ENCODE measurements around the gene ADAMTS15.

The ADAMTS15 gene

DNA sequence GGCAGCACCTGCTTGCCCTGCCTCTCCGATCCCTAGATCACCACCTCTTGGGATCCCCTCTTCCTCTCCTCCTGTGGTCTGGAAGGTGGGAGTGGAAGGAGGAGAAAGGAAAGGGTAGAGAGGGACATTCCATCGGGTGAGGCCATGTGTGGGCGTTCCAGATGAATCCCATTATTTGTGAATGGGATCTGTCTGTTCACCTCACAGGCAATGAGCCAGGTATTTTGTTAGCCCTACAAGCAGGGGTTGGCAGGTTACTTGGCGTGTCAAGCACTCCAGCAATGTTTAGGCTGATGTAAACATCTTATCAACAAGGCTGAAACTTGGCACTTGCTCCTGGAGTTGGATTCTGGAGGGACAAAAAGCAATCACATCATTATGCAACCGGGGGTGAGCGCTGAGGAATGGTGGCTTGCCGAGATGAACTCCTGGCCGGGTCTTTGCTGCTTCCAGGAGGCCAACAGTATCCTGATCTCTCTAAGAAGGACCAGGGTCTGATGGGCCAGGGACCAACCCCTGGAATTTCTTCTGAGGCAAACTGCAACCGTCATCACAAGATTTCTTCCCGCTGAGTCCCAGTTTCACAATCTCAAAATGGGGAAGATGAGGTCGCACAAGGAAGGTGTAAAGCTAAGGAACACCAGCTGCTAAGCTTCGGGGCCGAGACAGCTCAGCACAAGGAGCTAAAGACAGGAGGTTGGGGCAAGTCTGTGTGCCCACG lies 27.8 kb upstream of the ADAMTS15 start:
- DNase-seq: no peak

DNA sequence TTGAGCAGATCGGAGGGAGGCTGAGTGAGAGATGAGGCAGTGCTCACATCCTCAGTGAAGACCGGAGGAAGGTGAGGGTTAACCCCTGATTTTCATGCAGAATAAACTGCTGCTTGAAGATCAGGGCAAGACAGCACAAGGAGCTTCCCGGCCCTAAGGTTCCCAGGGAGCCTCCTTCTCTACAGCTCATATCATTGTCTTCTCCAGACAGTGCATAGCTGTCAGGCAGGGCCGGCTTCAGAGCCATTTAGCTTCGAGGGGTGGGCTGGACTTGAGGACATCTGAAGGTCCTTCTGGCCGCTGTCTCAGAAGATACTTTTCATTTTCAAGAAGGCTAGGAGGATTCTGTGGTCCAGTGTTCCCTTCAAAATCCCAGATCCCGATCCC lies 27.3 kb upstream of the ADAMTS15 start:
- DNase-seq: no peak

- no peak for DNase-seq
Observed at GRCh38 chr11:130421697-130422096, 26.7 kb upstream of the ADAMTS15 start.

DNA sequence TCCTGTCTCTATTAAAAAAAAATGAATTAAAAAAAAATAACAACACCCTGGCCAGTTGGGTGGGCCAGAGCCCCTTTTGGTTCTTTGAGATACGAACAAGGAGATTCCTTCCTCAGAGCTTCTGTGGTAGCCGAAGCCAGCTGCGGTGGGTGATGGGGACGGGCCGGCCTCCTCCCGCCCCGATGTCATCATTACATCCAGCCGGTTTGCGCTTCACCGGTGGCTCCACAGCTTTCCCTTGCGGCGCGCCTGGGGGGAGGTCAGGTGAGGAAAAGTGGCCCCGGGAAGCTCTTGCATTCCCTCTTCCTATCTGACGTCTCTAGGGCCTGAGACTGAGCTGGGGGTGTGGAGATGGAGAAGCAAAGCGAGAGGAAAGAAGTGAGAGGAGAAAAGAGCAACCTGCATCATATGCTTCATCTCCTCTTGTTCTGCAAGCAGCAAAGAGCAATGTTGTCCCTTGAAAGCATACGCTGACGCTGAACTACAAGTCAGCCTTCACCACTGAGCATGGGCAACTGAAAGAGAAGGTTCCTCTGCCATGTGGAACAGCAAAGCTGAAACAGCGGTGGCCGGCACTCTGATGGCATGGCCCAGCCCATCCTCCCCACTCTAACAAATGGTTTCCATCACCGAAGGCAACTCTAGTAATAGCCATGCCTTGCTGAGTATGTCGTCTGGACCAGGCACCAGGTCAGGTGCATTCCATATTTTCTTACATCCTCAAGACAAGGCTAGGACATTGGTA lies 26.0 kb upstream of the ADAMTS15 start:
- DNase-seq: no peak

- no peak for DNase-seq
Observed at GRCh38 chr11:130423541-130424142, 24.8 kb upstream of the ADAMTS15 start.

DNA sequence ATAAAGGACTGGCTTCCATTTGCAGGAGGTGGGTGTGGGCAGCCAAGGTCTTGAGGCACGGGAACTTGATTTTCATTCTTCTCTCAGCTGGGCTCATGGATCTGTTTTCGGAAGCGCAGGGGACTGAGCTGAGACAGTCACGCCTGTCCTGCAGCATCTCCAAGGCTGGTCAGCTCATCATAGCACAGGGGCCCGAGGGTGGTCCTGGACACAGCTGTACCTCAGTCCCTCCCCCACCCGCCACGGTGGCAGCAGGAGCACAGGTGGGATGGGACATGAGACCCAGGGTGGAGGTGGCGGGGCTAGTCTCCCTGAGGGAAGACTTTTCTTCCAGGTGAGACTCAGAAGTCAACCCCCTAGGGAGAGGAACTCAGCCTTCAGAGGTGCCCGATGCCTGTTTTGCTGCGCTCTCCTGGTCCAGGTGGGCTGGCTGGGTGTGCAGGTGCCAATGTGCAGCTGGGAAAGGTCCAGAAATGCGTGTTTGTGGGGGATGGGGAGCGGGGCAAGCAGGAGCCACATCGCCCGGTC lies 23.8 kb upstream of the ADAMTS15 start:
- no peak for DNase-seq

DNA sequence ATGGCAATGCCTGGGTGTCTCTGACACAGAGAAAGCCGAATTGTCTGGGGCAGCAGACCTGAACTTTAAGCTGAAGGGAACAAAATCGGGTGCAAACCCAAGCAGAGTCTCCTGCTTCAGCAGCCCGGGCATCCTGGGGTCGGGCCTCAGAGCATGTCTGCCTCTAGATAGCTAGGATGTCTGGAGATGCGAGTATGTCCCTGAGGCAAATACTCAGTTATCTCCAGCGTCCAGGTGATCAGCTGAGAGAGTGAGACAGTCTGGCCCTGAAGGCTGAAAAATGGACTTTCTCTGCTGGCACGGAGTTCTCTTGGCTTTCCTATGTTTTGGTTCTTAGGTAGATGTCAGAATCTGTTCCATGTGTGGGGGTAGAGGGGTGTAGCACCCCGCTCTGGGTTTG lies 23.3 kb upstream of the ADAMTS15 start:
- DNase-seq: no peak

DNA sequence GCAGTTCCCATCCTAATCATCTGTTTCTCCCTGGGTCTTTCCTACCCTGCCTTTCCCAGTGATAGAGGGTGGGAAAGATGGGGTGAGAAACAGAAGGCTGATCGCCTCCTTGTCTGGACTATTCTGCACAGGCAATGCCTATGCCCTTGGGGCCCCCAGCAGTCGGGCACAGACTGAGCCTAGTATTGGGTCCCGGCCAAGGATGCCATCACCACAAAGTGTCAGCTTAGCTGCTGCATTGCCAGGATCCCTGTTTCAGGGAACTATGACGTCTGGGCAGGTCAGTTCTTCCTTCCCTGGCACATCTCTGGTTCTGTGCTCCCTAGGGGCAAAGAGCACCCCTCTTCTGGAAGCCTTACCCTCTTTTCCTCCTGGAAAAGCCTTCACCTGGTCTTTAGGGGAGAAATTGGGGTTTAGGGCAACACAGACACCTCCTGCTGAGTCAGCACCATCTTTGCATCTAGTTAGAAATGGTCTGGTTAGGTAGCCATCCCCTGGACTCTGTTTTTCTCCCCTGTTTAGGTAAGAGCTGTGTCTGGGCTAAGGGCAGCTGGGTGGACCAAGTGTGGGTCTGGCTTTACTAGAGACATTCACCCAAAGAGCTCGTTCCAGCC lies 22.1 kb upstream of the ADAMTS15 start:
- no peak for DNase-seq

- DNase-seq: no peak
Observed at GRCh38 chr11:130426837-130427341, 21.6 kb upstream of the ADAMTS15 start.

GRCh38 chr11:130427581-130428315 lies 20.7 kb upstream of the ADAMTS15 start:
- DNase-seq: no peak

GRCh38 chr11:130428316-130429119 lies 19.9 kb upstream of the ADAMTS15 start, which contains the start of gene ADAMTS8:
Gene ADAMTS8 (minus strand): TSS chr11:130428609. CDS start chr11:130428286, 323 bp downstream.
- DNase-seq: no peak

DNA sequence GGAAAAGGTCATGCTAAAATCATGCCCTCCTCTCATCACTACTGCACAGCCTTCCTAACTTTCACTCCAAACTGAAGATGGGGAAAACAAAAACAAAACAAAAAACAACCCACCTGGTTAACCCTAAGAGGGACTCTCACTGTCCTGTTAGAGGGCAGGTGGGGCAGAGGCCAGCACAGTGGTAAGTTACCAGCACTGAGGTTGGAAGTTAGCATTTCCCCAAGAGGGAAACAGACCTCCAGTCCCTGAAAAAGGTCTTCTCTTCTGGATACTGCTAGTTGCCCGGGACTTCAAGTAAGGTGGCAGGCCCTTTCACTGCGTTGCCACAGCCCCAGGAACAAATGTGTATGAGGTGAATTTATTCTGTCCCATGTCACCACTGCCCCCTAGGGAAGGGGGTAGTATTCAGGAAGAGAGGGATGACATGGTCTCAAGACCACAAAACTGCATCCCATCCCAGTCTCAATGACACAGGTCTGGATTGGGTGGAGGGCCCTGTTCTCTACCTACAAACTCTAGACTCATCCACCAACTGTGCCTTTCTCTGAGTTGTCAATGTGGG lies 19.2 kb upstream of the ADAMTS15 start:
- no peak for DNase-seq

- no peak for DNase-seq
Observed at GRCh38 chr11:130429983-130430382, 18.5 kb upstream of the ADAMTS15 start.

DNA sequence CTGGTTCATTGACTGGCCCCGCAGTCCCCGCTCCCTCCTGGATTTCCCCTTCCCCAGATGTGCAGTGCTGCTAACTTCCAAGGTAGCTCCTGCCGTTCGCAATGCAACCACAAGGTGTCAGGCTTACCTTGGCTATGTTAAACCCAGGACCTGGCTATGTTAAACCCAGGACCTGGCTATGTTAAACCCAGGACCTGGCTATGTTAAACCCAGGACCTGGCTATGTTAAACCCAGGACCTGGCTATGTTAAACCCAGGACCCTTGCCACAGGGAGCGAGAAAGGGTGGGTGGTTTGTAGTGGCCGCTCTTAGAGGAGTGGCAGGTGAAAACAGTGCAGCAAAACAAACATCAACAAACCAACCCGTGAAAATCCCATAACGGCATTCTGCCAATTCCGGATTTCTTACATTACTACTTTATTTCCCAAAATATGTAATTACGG lies 17.1 kb upstream of the ADAMTS15 start:
- DNase-seq: peak; percentile 65 to 74

- DNase-seq: no peak
Observed at GRCh38 chr11:130431801-130432200, 16.6 kb upstream of the ADAMTS15 start.

DNA sequence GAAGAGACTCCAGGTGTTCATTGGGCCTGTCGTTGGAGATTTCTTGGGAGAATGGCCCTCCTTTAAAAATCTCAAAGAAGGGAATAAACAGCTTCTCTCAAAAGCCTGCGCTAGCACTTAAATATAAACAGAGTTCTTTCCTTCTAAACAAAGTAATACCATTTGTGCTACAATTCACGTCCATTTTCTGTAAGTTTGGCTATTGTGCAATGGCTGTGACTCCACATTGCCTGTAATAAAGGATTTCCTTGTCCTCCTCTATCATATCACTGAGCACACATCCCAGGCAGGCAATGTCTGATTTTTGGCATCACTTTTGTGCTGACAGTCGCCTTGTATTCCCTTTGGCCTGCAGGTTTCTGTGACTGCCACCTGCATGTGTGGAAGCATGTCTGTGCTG lies 15.1 kb upstream of the ADAMTS15 start:
- no peak for DNase-seq

DNA sequence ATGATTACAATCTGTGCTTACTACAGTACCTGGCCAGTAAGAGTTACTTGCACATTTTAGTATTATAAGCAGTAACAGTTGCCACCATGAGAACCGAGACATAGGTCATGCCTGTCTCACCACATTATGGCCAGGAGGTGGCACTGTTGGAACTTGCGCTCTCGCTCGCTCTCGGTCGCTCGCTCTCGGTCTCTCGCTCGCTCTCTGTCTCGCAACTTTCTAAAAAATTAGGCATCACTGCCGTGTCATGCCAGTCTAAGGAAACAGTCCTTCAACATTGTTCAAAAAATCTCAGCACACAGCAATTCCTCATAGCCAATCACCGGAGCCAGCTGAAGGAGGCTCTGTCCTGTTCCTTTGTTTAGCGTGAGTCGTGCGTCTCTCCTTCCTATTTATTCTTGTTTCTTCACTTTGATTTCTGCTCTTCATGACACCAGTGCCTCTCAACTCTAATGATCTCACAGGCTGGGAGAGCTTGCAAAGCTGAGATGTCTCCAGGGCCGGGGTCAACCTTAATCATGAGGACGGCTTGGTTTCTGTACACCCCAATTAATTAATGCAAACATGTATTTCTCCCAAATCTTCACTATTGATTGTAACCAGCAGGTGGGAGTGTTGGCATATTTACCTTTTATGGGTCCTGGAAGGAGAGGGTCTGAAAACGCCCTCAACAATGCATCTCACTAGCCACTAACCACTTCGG lies 13.8 kb upstream of the ADAMTS15 start:
- DNase-seq: peak; percentile 67 to 74

GRCh38 chr11:130435671-130436070 lies 12.8 kb upstream of the ADAMTS15 start:
- DNase-seq: no peak

DNA sequence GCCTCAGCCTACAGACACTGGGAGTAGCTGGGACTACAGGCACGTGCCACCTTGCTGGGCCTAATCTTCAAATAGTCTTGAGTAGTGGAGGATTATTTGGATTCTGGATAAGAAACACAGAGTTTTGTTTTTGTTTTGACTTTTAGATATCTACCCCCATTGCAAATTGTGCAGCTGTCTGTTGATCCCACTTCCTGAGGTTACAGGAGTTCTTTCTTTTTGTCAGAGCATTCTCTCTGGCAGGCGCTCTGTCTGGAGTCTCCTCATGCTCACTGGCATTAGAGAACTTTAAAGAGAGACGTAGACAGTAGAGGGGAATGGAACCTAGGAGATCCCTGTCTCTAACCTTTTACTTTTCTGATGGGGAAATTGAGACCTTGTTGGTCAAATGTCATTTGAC lies 12.3 kb upstream of the ADAMTS15 start:
- no peak for DNase-seq

GRCh38 chr11:130437848-130438247 lies 10.6 kb upstream of the ADAMTS15 start:
- no peak for DNase-seq

All from CD4-positive, alpha-beta T cell treated with Interferon alpha-2 for 1 hour (primary cell).